Bone marrow (tissue), 2 donors: ENCODE results near the gene EYA2.

Source experiments
- DNase-seq, 2 donors: peaks; one replicate each; lab custom pipeline; 2025; lab: John Stamatoyannopoulos, UW

Gene EYA2

DNA sequence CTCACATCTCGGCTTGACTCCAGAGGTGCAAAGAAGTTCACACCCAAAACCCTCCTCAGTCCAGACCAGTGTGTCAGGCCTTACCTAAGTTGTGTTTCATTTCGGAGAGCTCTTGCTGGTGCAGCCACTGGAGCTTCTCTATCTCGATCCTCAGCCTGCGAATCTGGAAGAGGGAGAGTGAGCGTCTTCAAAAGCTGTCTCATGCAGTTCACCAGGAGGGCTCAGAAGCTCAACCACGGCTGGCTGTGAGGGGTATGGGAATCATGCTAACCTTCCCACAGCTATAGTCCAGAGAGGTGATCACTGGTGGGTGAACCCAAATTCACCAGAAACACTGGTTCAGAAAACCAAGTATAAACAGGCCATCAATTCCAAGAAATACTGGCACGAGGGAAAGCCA, 332.5 kb downstream of the EYA2 start:
- no peak for DNase-seq

DNA sequence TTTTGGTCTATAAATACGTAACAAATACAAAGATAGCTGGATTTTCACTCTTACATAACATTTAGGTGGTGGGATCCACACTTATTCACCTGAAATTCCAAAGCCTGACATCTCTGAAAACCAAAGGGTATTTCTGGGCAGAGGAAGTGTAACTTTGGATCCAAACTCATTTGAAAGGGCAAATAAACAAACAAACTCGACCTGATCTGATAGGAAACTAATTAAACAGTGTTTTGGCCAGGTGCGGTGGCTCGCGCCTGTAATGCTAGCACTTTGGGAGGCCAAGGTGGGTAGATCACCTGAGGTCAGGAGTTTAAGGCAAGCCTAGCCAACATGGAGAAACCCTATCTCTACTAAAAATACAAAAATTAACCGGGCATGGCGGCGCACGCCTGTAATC, 332.9 kb downstream of the EYA2 start:
- DNase-seq, result no peak

DNA sequence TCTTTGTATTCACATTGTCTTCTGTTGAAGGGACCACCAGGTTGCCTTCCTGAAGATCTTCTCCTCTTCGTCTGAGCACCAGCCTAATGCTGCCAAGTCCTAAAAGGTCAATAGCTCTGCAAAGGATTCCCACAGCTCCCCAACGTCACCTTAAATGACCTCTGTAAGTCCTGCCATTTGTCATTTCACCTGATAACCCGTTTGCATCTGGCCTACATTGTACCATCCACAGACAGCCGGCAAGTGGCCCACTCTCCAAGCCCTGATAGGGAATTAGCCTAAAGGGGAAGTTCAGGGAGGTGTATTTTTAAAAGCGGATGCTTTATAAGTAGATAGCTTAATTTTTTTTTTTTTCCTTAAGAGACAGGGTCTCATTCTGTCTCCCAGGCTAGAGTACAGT, 334.0 kb downstream of the EYA2 start:
- DNase-seq, result no peak

DNA sequence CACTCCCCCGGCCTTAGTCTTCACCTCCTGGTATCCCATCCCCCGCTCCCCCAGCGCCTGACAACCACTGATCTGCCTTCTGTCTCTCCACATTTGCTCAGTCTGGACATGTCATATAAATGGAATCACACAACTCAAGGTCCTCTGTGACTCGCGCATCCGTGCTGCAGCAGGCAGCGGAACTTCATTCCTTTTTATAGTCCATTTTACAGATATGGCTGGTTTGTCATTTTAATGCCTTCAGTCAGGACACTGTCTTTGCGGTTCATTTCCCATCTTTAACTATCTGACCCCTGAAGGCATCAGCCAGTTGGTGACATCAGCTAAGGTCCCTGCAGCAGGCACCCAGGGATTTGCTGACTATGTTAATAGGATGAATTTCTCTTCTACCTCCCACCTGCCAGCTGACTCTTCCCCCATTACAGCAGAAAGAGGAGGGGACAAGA, 336.2 kb downstream of the EYA2 start:
- no peak for DNase-seq

DNA sequence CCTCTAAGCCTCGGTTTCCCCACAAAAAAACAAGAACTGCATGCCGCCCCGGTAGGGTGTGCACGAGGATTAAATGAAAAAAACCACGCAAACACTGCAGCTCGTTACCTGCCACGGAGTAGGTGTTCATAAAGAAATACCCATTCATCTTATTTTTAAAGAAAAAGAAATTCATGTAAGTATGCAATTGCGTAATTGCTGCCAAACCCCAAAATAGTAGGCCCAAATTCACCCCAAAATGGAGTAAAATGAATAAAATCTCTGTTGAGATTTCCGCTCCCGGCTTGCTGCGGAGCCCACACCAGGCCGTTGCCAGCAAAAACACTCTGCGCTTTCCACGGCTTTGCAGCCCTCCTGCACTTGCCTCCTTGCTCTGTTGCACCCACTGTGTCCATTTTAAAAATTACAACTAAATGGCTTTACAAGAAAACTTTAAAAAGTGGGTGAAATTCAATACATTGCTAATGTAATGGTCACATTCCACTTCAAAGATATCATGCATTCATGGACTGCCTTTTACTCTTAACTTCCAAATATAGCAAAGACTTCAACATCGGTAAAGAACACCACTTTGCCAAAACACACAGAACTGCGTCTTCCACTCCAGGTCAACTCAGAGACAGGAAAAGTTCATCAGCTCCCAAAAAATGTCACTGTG, 336.9 kb downstream of the EYA2 start:
- DNase-seq, result no peak

DNA sequence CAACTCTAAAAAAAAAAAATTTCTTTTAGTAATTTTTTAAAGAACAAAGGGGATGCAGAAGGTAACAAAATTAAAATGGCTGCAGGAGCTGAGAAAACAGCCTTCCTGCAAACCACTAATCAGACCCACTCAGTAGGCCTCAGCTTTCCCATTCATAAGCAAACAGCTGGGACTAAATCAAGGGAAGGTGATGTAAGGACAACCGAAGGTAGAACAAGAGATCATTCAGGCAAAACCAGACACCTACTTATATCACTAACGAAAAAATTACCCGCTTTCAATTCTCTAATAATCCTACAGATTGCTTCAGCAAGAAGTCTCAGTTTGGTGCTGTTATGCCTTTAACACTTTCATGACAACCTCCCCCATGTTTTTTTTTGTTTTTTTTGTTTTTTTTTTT, 337.9 kb downstream of the EYA2 start:
- no peak for DNase-seq

DNA sequence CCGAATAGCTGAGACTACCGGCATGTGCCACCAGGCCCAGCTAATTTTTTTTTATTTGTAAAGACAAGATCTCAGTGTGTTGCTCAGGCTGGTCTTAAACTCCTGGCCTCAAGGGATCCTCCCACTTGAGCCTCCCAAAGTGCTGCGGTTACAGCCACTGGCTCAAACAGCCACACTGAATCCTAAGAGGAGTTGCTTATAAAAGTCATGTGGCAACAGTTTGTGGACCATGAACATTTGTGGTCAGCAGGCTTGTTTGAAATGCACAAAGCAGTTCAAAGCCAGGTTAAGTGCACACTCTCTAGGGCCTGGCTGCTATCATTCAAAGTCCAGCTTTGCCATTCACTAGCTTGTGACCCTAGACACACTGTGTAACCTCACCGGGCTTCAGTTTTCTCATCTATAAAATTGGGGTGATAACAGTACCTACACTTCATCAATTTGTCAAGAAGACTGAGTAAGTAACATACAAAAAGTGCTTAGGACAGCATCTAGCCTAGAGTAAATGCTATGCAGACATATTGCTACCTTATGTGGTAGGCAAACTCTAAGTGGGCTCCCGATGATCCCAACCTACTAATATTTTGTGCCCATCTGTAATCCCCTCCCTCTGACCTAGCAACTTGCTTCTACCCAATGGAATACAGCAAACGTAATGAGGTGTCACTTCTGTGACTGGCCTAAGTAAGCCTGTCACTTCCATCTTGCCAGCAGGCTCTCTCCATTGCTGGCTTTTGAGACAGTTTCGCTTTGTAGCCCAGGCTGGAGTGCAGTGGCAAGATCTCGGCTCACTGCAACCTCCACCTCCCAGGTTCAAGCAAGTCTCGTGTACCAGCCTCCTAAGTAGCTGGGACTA, 338.9 kb downstream of the EYA2 start:
- no peak for DNase-seq

DNA sequence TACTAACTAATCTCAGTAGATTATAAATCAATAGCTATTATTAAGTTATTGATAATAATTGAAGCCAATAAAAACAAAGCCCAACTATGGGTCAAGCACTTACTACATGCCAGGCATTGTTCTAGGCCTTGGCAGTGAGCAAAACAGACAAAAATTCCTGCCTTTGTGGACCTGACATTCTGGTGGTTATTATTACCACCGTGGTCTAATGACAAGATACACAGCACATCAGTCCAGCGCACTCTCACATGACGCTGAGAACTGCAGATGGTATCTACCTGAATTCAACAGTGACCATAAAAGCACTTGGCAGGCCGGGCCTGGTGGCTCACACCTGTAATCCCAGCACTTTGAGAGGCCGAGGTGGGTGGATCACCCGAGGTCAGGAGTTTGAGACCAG, 340.5 kb downstream of the EYA2 start:
- DNase-seq, result no peak

DNA sequence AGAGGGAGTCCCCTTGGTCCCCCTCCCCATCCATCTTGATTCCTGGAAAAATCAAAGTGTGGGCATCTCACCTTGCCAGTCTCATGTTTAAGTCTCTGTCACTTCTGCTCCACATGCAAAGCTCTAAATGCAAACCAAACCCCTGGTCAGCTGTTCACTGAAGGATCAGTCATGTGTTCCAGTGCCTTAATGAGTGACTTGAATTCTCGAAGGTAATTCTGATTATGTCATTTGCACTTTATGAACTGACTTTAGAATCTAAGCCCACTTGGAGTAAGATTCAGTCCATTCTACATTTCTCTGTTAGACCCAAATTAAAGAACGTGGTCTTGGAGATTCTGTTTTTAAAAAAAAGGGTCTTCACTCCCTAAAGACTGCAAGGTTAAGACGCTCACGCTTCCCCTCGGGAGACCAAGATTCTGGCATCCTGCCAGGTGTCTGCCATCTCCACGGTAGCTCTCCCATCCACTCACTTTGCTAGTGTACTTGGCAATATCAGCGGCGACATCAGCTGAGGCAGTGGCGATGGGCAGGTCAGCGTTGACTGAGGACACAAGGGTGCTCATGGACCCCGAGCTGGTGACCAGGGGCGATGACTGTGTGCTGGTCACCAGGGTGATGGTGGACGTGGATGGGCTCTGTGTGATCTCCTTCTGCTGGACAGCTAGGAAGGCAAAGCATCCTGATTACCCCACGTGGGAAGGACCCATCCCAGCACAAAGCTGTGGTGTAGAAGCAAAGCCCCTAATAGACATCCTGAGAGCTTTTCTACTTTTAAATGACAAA, 341.4 kb downstream of the EYA2 start:
- no peak for DNase-seq

DNA sequence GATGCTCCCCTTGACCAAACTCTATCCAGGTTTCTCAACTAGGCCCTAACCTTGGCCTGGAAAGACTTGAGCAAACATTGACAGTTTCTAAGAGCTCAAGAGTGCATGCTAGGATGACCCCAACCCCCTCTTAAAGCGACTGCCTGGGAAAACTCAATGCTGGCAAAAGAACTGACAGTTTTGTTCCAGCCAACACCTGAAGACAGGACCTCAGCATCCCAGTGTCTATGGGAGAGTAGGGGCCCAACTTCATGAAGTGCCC, 341.9 kb downstream of the EYA2 start:
- DNase-seq, result no peak

DNA sequence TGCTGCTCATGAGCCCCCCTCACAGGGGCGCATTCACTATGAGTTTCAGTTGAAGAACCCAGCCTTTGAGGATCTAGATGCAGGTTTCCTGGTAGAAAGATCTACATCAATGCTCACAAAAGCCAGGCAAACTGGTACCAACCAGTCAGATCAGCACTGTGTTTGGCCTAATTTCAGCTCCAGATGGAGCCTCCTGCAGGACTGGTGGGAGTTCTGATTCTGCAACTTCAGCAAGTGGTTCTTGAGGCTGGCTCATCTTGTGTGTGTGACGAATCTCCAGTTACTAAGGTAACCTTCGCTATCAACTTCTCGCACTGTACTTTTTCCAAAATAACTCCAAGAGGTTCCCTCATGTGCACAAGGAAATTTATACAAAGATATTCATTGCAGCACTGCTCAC, 343.1 kb downstream of the EYA2 start:
- no peak for DNase-seq
